ENCODE data around the gene PDE4D.

Gene PDE4D

GRCh38 chr5:59684388-59685190, 208.9 kb downstream of the PDE4D start:
- Histone ChIP-seq H3K4me3 (ENCODE audit: low read length) (no peak overlapping the region), H3K4me1 (ENCODE audit: low read length) (peaks cover 26% of the 10 kb centered on the region), H3K79me2 (ENCODE audit: low read length) (no peaks in the 10 kb centered on the region), H3F3A (ENCODE audit: insufficient read depth, low read length) (peaks cover 11% of the 10 kb centered on the region; the same call in 1 of the 2 replicates), H3K27ac (ENCODE audit: low read length) (no peak overlapping the region), H3K27me3 (replicated peaks; ENCODE audit: insufficient read depth, low read length) (no peaks in the 10 kb centered on the region), H2AFZ (ENCODE audit: low read length) (no peak overlapping the region), H3K36me3 (replicated peaks; ENCODE audit: insufficient read depth, low read length) (no peaks in the 10 kb centered on the region), H3K9me3 (replicated peaks; ENCODE audit: insufficient read depth, low read length) (no peaks in the 10 kb centered on the region), H3K9ac (ENCODE audit: low read length) (no peak overlapping the region), H3K9me2 (replicated peaks; ENCODE audit: insufficient read depth, low read length) (no peaks in the 10 kb centered on the region), H3K4me2 (ENCODE audit: low read depth, low read length) (no peak overlapping the region), H4K20me1 (ENCODE audit: insufficient read depth, low read length) (no peaks in the 10 kb centered on the region)
- TF ChIP-seq CTCF (IDR thresholded peaks at IDR 0.05; ENCODE audit: low read length) (no peak), EZH2phosphoT487 (IDR thresholded peaks at IDR 0.05; ENCODE audit: low read length) (no peak), EZH2 (optimal IDR thresholded peaks at IDR 0.05; ENCODE audit: low read depth, low read length) (no peak)
- no peak for DNase-seq

- no peaks in the 10 kb centered on the region for H3K9me3 ChIP-seq (replicated peaks; ENCODE audit: insufficient read depth, low read length)
- H3F3A ChIP-seq (ENCODE audit: insufficient read depth, low read length), result peaks cover 11% of the 10 kb centered on the region; the same call in 1 of the 2 replicates
- H3K4me2 ChIP-seq (ENCODE audit: low read depth, low read length), result no peak overlapping the region
- no peak overlapping the region for H3K27ac ChIP-seq (ENCODE audit: low read length)
- H4K20me1 ChIP-seq (ENCODE audit: insufficient read depth, low read length), result no peaks in the 10 kb centered on the region
- no peaks in the 10 kb centered on the region for H3K9me2 ChIP-seq (replicated peaks; ENCODE audit: insufficient read depth, low read length)
- no peak for TF ChIP-seq CTCF (IDR thresholded peaks at IDR 0.05; ENCODE audit: low read length)
- no peak for TF ChIP-seq EZH2phosphoT487 (IDR thresholded peaks at IDR 0.05; ENCODE audit: low read length)
- no peak for TF ChIP-seq EZH2 (optimal IDR thresholded peaks at IDR 0.05; ENCODE audit: low read depth, low read length)
- no peaks in the 10 kb centered on the region for H3K27me3 ChIP-seq (replicated peaks; ENCODE audit: insufficient read depth, low read length)
- no peaks in the 10 kb centered on the region for H3K79me2 ChIP-seq (ENCODE audit: low read length)
- H3K36me3 ChIP-seq (replicated peaks; ENCODE audit: insufficient read depth, low read length), result no peaks in the 10 kb centered on the region
- no peak overlapping the region for H3K9ac ChIP-seq (ENCODE audit: low read length)
- H3K4me3 ChIP-seq (ENCODE audit: low read length), result no peak overlapping the region
- DNase-seq, result no peak
- no peak overlapping the region for H2AFZ ChIP-seq (ENCODE audit: low read length)
- H3K4me1 ChIP-seq (ENCODE audit: low read length), result peaks cover 26% of the 10 kb centered on the region
Observed at GRCh38 chr5:59683311-59683710, 210.2 kb downstream of the PDE4D start.

- H3K9me3 ChIP-seq (replicated peaks; ENCODE audit: insufficient read depth, low read length), result no peaks in the 10 kb centered on the region
- H2AFZ ChIP-seq (ENCODE audit: low read length), result no peak overlapping the region
- peaks cover 11% of the 10 kb centered on the region; the same call in 1 of the 2 replicates for H3F3A ChIP-seq (ENCODE audit: insufficient read depth, low read length)
- no peaks in the 10 kb centered on the region for H3K9me2 ChIP-seq (replicated peaks; ENCODE audit: insufficient read depth, low read length)
- H3K4me2 ChIP-seq (ENCODE audit: low read depth, low read length), result no peak overlapping the region
- H3K4me3 ChIP-seq (ENCODE audit: low read length), result no peak overlapping the region
- H3K4me1 ChIP-seq (ENCODE audit: low read length), result peaks cover 26% of the 10 kb centered on the region
- H3K9ac ChIP-seq (ENCODE audit: low read length), result no peak overlapping the region
- no peaks in the 10 kb centered on the region for H3K79me2 ChIP-seq (ENCODE audit: low read length)
- no peak for TF ChIP-seq EZH2phosphoT487 (IDR thresholded peaks at IDR 0.05; ENCODE audit: low read length)
- no peak for TF ChIP-seq EZH2 (optimal IDR thresholded peaks at IDR 0.05; ENCODE audit: low read depth, low read length)
- no peak for TF ChIP-seq CTCF (IDR thresholded peaks at IDR 0.05; ENCODE audit: low read length)
- DNase-seq, result no peak
- no peaks in the 10 kb centered on the region for H4K20me1 ChIP-seq (ENCODE audit: insufficient read depth, low read length)
- no peaks in the 10 kb centered on the region for H3K27me3 ChIP-seq (replicated peaks; ENCODE audit: insufficient read depth, low read length)
- no peaks in the 10 kb centered on the region for H3K36me3 ChIP-seq (replicated peaks; ENCODE audit: insufficient read depth, low read length)
- H3K27ac ChIP-seq (ENCODE audit: low read length), result no peak overlapping the region
Observed at GRCh38 chr5:59682542-59682941, 211.0 kb downstream of the PDE4D start.

Measured in MM.1S (cell line).